Measurements from ENCODE around the gene SGK1.
"Not testable (repeated sequence)": the region's sequence is repeated elsewhere in the genome, so short reads cannot be mapped to it uniquely, and the experiment has no call there.

Gene SGK1

GRCh38 chr6:134238006-134238405 lies 79.9 kb downstream of the SGK1 start:
- no peak overlapping the region for H3K27ac ChIP-seq
- no peak for DNase-seq (ENCODE audit: low read depth, low spot score)
- no peaks in the 10 kb centered on the region for H3K9me3 ChIP-seq (ENCODE audit: low read depth, low read length)
- no peak overlapping the region for H3K4me3 ChIP-seq
- no peak overlapping the region for H3K9ac ChIP-seq (ENCODE audit: insufficient read length)
- H3K36me3 ChIP-seq (ENCODE audit: insufficient read depth, low read length): no peaks in the 10 kb centered on the region
- TF ChIP-seq EZH2 (IDR thresholded peaks at IDR 0.05) (no peak), FOXP2 (optimal IDR thresholded peaks at IDR 0.05; ENCODE audit: control extremely low read depth, extremely low read length, insufficient read depth) (no peak), POLR2AphosphoS5 (IDR thresholded peaks at IDR 0.05; ENCODE audit: borderline replicate concordance, low read depth, low read length) (no peak)

- Histone ChIP-seq H3K9ac (ENCODE audit: insufficient read length) (no peak overlapping the region), H3K9me3 (ENCODE audit: low read depth, low read length) (no peaks in the 10 kb centered on the region), H3K4me3 (no peak overlapping the region), H3K27ac (no peak overlapping the region), H3K36me3 (ENCODE audit: insufficient read depth, low read length) (no peaks in the 10 kb centered on the region)
- no peak for DNase-seq (ENCODE audit: low read depth, low spot score)
- TF ChIP-seq POLR2AphosphoS5 (IDR thresholded peaks at IDR 0.05; ENCODE audit: borderline replicate concordance, low read depth, low read length): no peak
Observed at GRCh38 chr6:134235937-134236751, 81.8 kb downstream of the SGK1 start.

- H3K27ac ChIP-seq; DNase-seq (ENCODE audit: low read depth, low spot score); H3K36me3 ChIP-seq (ENCODE audit: insufficient read depth, low read length); H3K9me3 ChIP-seq (ENCODE audit: low read depth, low read length); H3K9ac ChIP-seq (ENCODE audit: insufficient read length); H3K4me3 ChIP-seq: not testable (repeated sequence)
Observed at GRCh38 chr6:134235334-134235733, 82.6 kb downstream of the SGK1 start.

- no peak overlapping the region for H3K4me3 ChIP-seq
- no peak for DNase-seq (ENCODE audit: low read depth, low spot score)
- no peak overlapping the region for H3K9ac ChIP-seq (ENCODE audit: insufficient read length)
- no peak overlapping the region for H3K27ac ChIP-seq
- H3K9me3 ChIP-seq (ENCODE audit: low read depth, low read length): no peaks in the 10 kb centered on the region
- TF ChIP-seq EZH2 (IDR thresholded peaks at IDR 0.05) (no peak), FOXP2 (optimal IDR thresholded peaks at IDR 0.05; ENCODE audit: control extremely low read depth, extremely low read length, insufficient read depth) (no peak), POLR2AphosphoS5 (IDR thresholded peaks at IDR 0.05; ENCODE audit: borderline replicate concordance, low read depth, low read length) (no peak)
- no peaks in the 10 kb centered on the region for H3K36me3 ChIP-seq (ENCODE audit: insufficient read depth, low read length)
Observed at GRCh38 chr6:134233180-134233955, 84.5 kb downstream of the SGK1 start.

- DNase-seq (ENCODE audit: low read depth, low spot score): no peak
- no peak overlapping the region for H3K27ac ChIP-seq
- no peaks in the 10 kb centered on the region for H3K36me3 ChIP-seq (ENCODE audit: insufficient read depth, low read length)
- no peak overlapping the region for H3K9ac ChIP-seq (ENCODE audit: insufficient read length)
- H3K9me3 ChIP-seq (ENCODE audit: low read depth, low read length): no peaks in the 10 kb centered on the region
- TF ChIP-seq EZH2 (IDR thresholded peaks at IDR 0.05) (no peak), POLR2AphosphoS5 (IDR thresholded peaks at IDR 0.05; ENCODE audit: borderline replicate concordance, low read depth, low read length) (no peak), FOXP2 (optimal IDR thresholded peaks at IDR 0.05; ENCODE audit: control extremely low read depth, extremely low read length, insufficient read depth) (no peak)
- H3K4me3 ChIP-seq: no peak overlapping the region
Observed at GRCh38 chr6:134230940-134231339, 87.0 kb downstream of the SGK1 start.

- no peak for DNase-seq (ENCODE audit: low read depth, low spot score)
- Histone ChIP-seq H3K4me3 (no peak overlapping the region), H3K36me3 (ENCODE audit: insufficient read depth, low read length) (no peaks in the 10 kb centered on the region)
Observed at GRCh38 chr6:134230087-134230700, 87.7 kb downstream of the SGK1 start.

GRCh38 chr6:134229520-134229919 lies 88.4 kb downstream of the SGK1 start:
- Histone ChIP-seq H3K9me3 (ENCODE audit: low read depth, low read length) (no peaks in the 10 kb centered on the region), H3K27ac (no peak overlapping the region), H3K9ac (ENCODE audit: insufficient read length) (no peak overlapping the region), H3K4me3 (no peak overlapping the region), H3K36me3 (ENCODE audit: insufficient read depth, low read length) (no peaks in the 10 kb centered on the region)
- no peak for DNase-seq (ENCODE audit: low read depth, low spot score)
- TF ChIP-seq POLR2AphosphoS5 (IDR thresholded peaks at IDR 0.05; ENCODE audit: borderline replicate concordance, low read depth, low read length): no peak
- no peak for TF ChIP-seq FOXP2 (optimal IDR thresholded peaks at IDR 0.05; ENCODE audit: control extremely low read depth, extremely low read length, insufficient read depth)
- no peak for TF ChIP-seq EZH2 (IDR thresholded peaks at IDR 0.05)

More at GRCh38 chr6:134230087-134230700, 87.7 kb downstream of the SGK1 start:
- Histone ChIP-seq H3K9ac (ENCODE audit: insufficient read length) (no peak overlapping the region), H3K27ac (no peak overlapping the region), H3K9me3 (ENCODE audit: low read depth, low read length) (no peaks in the 10 kb centered on the region)
- TF ChIP-seq EZH2 (IDR thresholded peaks at IDR 0.05) (no peak), FOXP2 (optimal IDR thresholded peaks at IDR 0.05; ENCODE audit: control extremely low read depth, extremely low read length, insufficient read depth) (no peak), POLR2AphosphoS5 (IDR thresholded peaks at IDR 0.05; ENCODE audit: borderline replicate concordance, low read depth, low read length) (no peak)

GRCh38 chr6:134223796-134224420 lies 94.0 kb downstream of the SGK1 start:
- Histone ChIP-seq H3K36me3 (ENCODE audit: insufficient read depth, low read length) (no peaks in the 10 kb centered on the region), H3K9ac (ENCODE audit: insufficient read length) (no peak overlapping the region), H3K4me3 (no peak overlapping the region), H3K27ac (no peak overlapping the region), H3K9me3 (ENCODE audit: low read depth, low read length) (no peaks in the 10 kb centered on the region)
- TF ChIP-seq FOXP2 (optimal IDR thresholded peaks at IDR 0.05; ENCODE audit: control extremely low read depth, extremely low read length, insufficient read depth): no peak
- no peak for TF ChIP-seq POLR2AphosphoS5 (IDR thresholded peaks at IDR 0.05; ENCODE audit: borderline replicate concordance, low read depth, low read length)
- no peak for TF ChIP-seq EZH2 (IDR thresholded peaks at IDR 0.05)
- DNase-seq (ENCODE audit: low read depth, low spot score): no peak
